KMS-11 (cell line): ENCODE data around the gene ZNF578.
"Not testable (repeated sequence)": the region's sequence is repeated elsewhere in the genome, so short reads cannot be mapped to it uniquely, and the experiment has no call there.

Experiments used
- H2AFZ ChIP-seq: fragments of 200-600 bp; sonication (generic); 2 replicates; pipeline ENCODE4 v1.6.1; 2016; ENCODE audit warnings: antibody characterized with exemption, mixed run types, low read depth
- H3K27ac ChIP-seq: fragments of 200-600 bp; sonication (generic); 2 replicates; pipeline ENCODE4 v1.6.1; 2016; ENCODE audit warnings: mild to moderate bottlenecking, mixed run types
- H3K27me3 ChIP-seq: fragments of 200-600 bp; sonication (generic); 2 replicates; pipeline ENCODE4 v1.6.1; 2017; ENCODE audit warnings: mild to moderate bottlenecking, low read depth, mixed run types, moderate library complexity; ENCODE audit not compliant: insufficient read depth
- H3K36me3 ChIP-seq: fragments of 200-600 bp; sonication (generic); 2 replicates; pipeline ENCODE4 v1.6.1; 2017; ENCODE audit warnings: mild to moderate bottlenecking, mixed run types; ENCODE audit not compliant: insufficient read depth
- H3K4me1 ChIP-seq: fragments of 200-600 bp; sonication (generic); 2 replicates; pipeline ENCODE4 v1.6.1; 2016; ENCODE audit warnings: mild to moderate bottlenecking, low read depth, mixed run types; ENCODE audit not compliant: poor library complexity, severe bottlenecking
- H3K4me2 ChIP-seq: fragments of 200-600 bp; sonication (generic); 2 replicates; pipeline ENCODE4 v1.7.0; 2016; ENCODE audit warnings: mild to moderate bottlenecking, mixed run types
- H3K4me3 ChIP-seq: fragments of 200-600 bp; sonication (generic); IDR thresholded peaks from 2 replicates; pipeline ENCODE4 v1.6.1; 2017; ENCODE audit warnings: low read depth, low read length, mixed read lengths; ENCODE audit not compliant: insufficient read depth
- H3K79me2 ChIP-seq: fragments of 200-600 bp; sonication (generic); 2 replicates; pipeline ENCODE4 v1.6.1; 2016; ENCODE audit warnings: low read depth, mixed run types; ENCODE audit not compliant: insufficient read depth
- H3K9ac ChIP-seq: fragments of 200-600 bp; sonication (generic); 2 replicates; pipeline ENCODE4 v1.6.1; 2016; ENCODE audit warnings: mild to moderate bottlenecking, mixed run types
- H4K20me1 ChIP-seq: fragments of 200-600 bp; sonication (generic); 2 replicates; pipeline ENCODE4 v1.6.1; 2016; ENCODE audit warnings: mild to moderate bottlenecking, mixed run types; ENCODE audit not compliant: insufficient read depth
- TF ChIP-seq, protein P1 (sequence below): fragments of 200-600 bp; sonication (generic); conservative IDR thresholded peaks from 2 replicates; pipeline ENCODE4 v1.6.1; 2017; ENCODE audit warnings: low read depth, mild to moderate bottlenecking, antibody characterized with exemption, low read length, moderate library complexity, mixed read lengths

The ZNF578 gene

GRCh38 chr19:52473655-52474350, 20.4 kb downstream of the ZNF578 start:
- TF ChIP-seq, protein P1, sequence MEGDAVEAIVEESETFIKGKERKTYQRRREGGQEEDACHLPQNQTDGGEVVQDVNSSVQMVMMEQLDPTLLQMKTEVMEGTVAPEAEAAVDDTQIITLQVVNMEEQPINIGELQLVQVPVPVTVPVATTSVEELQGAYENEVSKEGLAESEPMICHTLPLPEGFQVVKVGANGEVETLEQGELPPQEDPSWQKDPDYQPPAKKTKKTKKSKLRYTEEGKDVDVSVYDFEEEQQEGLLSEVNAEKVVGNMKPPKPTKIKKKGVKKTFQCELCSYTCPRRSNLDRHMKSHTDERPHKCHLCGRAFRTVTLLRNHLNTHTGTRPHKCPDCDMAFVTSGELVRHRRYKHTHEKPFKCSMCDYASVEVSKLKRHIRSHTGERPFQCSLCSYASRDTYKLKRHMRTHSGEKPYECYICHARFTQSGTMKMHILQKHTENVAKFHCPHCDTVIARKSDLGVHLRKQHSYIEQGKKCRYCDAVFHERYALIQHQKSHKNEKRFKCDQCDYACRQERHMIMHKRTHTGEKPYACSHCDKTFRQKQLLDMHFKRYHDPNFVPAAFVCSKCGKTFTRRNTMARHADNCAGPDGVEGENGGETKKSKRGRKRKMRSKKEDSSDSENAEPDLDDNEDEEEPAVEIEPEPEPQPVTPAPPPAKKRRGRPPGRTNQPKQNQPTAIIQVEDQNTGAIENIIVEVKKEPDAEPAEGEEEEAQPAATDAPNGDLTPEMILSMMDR, result no peak
- Histone ChIP-seq H3K27ac (no peak overlapping the region), H3K4me3 (no peak overlapping the region), H3K4me2 (no peak overlapping the region), H3K79me2 (no peaks in the 10 kb centered on the region), H3K4me1 (no peaks in the 10 kb centered on the region), H2AFZ (no peak overlapping the region), H3K27me3 (no peaks in the 10 kb centered on the region), H3K36me3 (no peaks in the 10 kb centered on the region), H4K20me1 (no peaks in the 10 kb centered on the region), H3K9ac (no peak overlapping the region)

- Histone ChIP-seq H3K4me2 (no peak overlapping the region), H3K79me2 (no peaks in the 10 kb centered on the region), H3K36me3 (no peaks in the 10 kb centered on the region), H3K9ac (no peak overlapping the region), H3K4me1 (no peaks in the 10 kb centered on the region), H2AFZ (no peak overlapping the region), H3K27me3 (no peaks in the 10 kb centered on the region), H3K4me3 (no peak overlapping the region), H3K27ac (no peak overlapping the region), H4K20me1 (no peaks in the 10 kb centered on the region)
- TF ChIP-seq, protein P1, result no peak
These were observed 21.2 kb downstream of the ZNF578 start for GRCh38 chr19:52474351-52475127.

DNA sequence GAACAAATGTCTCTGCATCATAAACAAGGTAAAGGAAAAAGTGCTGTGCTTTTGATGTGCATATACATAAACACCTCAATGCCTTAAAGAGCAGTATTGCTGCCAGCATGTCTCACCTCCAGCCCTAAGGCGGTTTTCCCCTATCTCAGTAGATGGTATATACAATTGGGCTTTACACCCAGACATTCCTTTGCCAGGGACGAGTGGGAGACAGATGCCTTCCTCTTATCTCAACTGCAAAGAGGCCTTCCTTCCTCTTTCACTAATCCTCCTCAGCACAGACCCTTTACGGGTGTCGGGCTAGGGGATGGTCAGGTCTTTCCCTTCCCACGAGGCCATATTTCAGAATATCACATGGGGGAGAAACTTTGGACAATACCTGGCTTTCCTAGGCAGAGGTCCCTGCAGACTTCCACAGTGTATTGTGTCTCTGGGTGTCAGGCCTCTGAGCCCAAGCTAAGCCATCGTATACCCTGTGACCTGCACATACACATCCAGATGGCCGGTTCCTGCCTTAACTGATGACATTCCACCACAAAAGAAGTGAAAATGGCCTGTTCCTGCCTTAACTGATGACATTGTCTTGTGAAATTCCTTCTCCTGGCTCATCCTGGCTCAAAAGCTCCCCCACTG, 30.9 kb downstream of the ZNF578 start:
- not testable (repeated sequence) for H4K20me1 ChIP-seq

GRCh38 chr19:52485064-52485463, 31.7 kb downstream of the ZNF578 start:
- not testable (repeated sequence) for H3K79me2 ChIP-seq, H3K27ac ChIP-seq, H3K4me3 ChIP-seq, H3K4me1 ChIP-seq, H4K20me1 ChIP-seq, H3K36me3 ChIP-seq, H2AFZ ChIP-seq, H3K9ac ChIP-seq, H3K4me2 ChIP-seq, H3K27me3 ChIP-seq

More for the DNA sequence above, 30.9 kb downstream of the ZNF578 start:
- H3K27ac ChIP-seq, H3K4me3 ChIP-seq, H3K79me2 ChIP-seq, H3K27me3 ChIP-seq, H3K4me1 ChIP-seq, H2AFZ ChIP-seq, H3K9ac ChIP-seq, H3K4me2 ChIP-seq, H3K36me3 ChIP-seq: not testable (repeated sequence)

DNA sequence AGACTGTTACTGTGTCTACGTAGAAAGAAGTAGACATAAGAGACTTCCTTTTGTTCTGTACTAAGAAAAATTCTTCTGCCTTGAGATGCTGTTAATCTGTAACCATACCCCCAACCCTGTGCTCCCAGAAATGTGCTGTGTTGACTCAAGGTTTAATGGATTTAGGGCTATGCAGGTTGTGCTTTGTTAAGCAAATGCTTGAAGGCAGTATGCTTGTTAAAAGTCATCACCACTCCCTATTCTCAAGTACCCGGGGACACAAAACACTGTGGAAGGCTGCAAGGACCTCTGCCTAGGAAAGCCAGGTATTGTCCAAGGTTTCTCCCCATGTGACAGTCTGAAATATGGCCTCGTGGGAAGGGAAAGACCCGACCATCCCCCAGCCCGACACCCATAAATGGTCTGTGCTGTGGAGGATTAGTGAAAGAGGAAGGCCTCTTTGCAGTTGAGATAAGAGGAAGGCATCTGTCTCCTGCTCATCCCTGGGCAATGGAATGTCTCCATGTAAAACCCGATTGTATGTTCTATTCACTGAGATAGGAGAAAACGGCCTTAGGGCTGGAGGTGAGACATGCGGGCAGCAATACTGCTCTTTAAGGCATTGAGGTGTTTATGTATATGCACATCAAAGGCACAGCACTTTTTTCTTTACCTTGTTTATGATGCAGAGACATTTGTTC, 32.3 kb downstream of the ZNF578 start:
- H3K4me2 ChIP-seq, H3K36me3 ChIP-seq, H3K4me3 ChIP-seq: not testable (repeated sequence)

More for the DNA sequence above, 32.3 kb downstream of the ZNF578 start:
- not testable (repeated sequence) for H3K27ac ChIP-seq, H3K79me2 ChIP-seq, H3K27me3 ChIP-seq, H3K4me1 ChIP-seq, H3K9ac ChIP-seq, H4K20me1 ChIP-seq, H2AFZ ChIP-seq
